IPS DF 19.7 (cell line): ENCODE measurements around the gene ZNF83.
"Not testable (repeated sequence)": the region's sequence is repeated elsewhere in the genome, so short reads cannot be mapped to it uniquely, and the experiment has no call there.

Source experiments
- DNase-seq: peaks from one replicate; pipeline ENCODE4 v3.0.0-alpha.2; 2013; ENCODE audit warnings: low read depth, low spot score

The ZNF83 gene

GRCh38 chr19:52637718-52638585, at the start of gene ZNF83:
ZNF83 (minus strand) TSS chr19:52638355.
- peak; percentile 47 for DNase-seq

GRCh38 chr19:52687684-52688083, 49.5 kb upstream of the ZNF83 start:
- no peak for DNase-seq

GRCh38 chr19:52685811-52686210, 47.7 kb upstream of the ZNF83 start:
- DNase-seq, result no peak

- not testable (repeated sequence) for DNase-seq
Observed at GRCh38 chr19:52681216-52681615, 43.1 kb upstream of the ZNF83 start.

GRCh38 chr19:52679598-52679997, 41.4 kb upstream of the ZNF83 start:
- no peak for DNase-seq

DNA sequence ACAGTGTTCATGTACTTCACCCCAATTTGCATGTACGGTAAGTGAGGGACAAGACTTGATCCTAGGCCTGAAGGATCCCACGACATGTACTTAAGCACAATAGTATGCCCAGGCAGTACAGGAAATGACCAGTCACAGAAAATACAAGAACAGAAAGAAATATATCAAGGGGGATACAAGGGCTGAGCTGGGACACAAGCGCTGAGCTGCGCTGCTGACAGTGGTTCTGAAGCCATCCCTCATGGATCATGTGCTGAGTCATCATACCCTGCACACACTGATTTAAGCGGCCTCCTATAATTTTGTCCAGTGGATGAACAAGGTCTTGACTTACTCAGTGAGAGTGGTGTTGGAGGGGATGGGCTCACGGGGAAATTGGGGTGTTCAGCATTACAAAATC, 37.1 kb upstream of the ZNF83 start:
- not testable (repeated sequence) for DNase-seq

GRCh38 chr19:52673014-52673413, 34.9 kb upstream of the ZNF83 start:
- DNase-seq, result no peak

DNA sequence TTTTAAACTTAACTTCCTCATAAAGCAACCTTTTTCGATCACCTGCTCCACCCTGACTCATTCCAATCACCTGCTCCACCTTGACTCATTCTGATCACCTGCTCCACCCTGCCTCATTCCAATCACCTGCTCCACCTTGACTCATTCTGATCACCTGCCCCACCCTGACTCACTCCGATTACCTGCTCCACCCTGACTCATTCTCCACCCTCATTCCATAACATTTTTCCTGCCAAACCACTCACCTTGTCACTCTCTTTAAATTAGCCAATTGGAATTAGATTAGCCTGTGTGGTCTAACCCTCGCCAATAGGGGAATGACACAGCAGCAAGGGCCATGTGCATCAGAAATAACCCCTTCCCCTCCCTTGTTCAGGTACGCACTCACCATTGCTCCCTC, 31.9 kb upstream of the ZNF83 start:
- DNase-seq, result no peak

- no peak for DNase-seq
Observed at GRCh38 chr19:52669586-52669985, 31.4 kb upstream of the ZNF83 start.

- DNase-seq, result no peak
Observed at GRCh38 chr19:52667972-52668371, 29.8 kb upstream of the ZNF83 start.

- DNase-seq, result no peak
Observed at GRCh38 chr19:52666506-52666905, 28.4 kb upstream of the ZNF83 start.

DNA sequence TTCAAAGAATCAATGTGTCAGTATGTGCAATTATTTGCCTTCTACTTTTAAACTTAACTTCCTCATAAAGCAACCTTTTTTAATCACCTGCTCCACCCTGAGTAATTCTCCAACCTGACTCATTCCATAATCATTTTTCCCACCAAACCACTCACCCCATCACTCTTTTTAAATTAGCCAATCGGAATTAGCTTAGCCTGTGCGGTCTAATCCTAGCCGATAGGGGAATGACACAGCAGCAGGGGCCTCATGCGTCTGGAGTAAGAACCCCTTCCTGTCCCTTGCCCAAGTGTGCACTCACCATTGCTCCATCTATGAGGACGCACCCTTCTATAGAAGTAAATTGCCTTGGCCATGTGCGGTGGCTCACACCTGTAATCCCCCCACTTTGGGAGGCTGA, 27.4 kb upstream of the ZNF83 start:
- DNase-seq, result no peak

DNA sequence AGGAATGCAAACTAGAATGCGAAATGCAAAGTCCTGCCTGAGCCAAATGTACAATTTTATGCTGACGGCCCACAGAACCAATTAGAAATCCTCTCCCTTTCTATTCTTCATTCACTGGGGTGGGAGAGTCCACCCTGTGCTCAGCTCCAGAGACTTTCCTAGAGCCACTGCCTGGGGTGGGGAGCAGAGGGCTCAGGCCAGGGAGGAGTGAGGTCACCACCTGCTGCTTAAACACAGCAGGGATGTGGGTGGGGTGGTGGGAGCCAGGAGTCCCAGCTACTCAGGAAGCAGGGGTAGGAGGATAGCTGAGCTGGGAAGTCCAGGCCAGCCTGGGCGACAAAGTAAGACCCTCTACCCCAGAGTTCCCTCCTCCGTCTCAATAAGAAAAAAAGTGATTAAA, 26.9 kb upstream of the ZNF83 start:
- no peak for DNase-seq

- no peak for DNase-seq
Observed at GRCh38 chr19:52664461-52664860, 26.3 kb upstream of the ZNF83 start.

GRCh38 chr19:52662631-52663030, 24.5 kb upstream of the ZNF83 start:
- no peak for DNase-seq

DNA sequence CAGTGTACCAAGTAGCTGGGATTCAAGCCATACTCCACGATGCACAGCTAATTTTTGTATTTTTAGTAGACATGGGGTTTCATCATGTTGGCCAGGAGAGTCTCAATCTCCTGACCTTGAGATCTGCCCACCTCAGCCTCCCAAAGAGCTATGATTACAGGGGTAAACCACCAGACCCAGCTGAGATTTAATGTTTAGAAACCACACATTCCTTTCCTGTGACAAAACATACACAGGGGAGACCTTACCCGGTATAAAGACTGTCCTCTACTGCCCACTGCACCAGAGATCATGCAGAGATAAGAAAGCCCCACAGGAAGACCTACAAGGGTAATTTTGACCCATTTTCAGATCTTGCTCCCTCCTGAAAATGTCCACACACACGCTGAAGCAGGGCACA, 22.8 kb upstream of the ZNF83 start:
- no peak for DNase-seq

GRCh38 chr19:52659013-52659412, 20.9 kb upstream of the ZNF83 start:
- DNase-seq, result no peak

DNA sequence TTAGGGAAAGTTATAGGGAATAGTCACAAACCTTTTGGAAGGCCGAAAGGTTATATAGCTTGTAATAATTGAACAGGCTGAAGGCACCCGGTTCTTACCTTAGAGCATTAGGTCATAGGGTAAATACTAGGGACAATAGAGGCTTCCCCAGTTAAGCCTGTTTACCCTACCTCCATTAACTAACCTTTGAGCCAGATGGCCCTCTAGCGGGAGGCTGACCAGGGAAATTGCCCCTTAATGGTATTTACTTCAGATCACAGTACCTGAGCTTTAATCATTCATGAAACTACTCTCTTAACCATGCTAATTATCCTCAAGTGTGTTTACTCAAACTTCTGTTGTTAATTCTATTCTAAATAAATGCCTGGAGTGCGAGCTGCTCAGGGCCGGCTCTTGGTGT, 20.4 kb upstream of the ZNF83 start:
- DNase-seq, result no peak

DNA sequence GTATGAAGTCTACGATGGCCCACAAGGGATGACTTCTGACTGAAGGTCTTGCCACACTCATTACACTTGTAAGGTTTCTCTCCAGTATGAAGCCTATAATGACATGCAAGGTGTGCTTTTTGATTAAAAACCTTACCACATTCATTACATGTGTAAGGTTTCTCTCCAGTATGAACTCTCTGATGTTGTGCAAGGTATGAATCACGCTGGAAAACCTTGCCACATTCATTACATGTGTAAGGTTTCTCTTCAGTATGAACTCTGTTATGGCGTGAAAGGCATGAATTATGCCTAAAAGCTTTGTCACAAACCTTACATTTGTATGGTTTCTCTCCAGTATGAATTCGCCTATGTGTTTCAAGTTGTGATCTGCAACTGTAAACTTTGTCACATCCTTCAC, 15.0 kb upstream of the ZNF83 start:
- no peak for DNase-seq

GRCh38 chr19:52651956-52652355, 13.8 kb upstream of the ZNF83 start:
- DNase-seq, result no peak

GRCh38 chr19:52648336-52649016, 10.3 kb upstream of the ZNF83 start:
- no peak for DNase-seq

DNA sequence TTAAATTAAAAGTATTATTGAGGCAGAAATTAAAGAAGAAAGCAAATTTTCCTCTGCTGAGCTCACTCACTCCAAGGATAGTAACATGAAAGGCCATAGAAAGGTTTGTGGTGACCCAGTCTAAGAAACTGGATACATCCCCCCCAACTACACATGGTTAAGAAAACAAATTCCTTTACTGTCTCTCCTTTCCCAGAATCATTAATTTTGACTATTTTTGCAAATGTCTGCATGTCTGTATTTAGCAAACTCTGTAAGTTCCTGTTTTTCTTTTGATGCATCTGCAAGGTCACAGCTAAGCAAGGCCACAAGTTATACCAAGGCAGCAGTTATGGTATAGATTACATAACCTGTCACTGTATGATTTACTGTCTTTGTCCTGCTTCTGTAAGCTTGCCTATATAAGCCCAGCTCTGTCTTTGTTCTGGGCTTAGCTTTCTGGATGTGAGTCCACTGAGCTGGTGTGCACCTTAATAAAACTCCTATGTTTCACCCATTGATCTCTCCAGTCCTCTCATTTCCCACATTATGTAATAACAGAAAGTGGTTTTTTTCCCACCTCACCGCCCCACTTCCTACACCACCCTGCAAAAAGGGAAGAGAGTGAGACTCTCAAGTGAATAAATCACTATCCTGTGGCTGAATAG, 8.5 kb upstream of the ZNF83 start:
- no peak for DNase-seq

- no peak for DNase-seq
Observed at GRCh38 chr19:52640916-52641315, 2.8 kb upstream of the ZNF83 start.
